ENCODE results near the gene EID2B. TPM values are rescaled to one million over a fixed set of nuclear protein-coding genes. Genes with fewer than 3 reads are reported as not detected.

The EID2B gene
- total and polyA plus RNA-seq, 10 of the 15 experiments (the other 5 are each of a cell fraction or from before 2014, with no cell fraction given): 2.9 to 10.1 (median 5.0) TPM

DNA sequence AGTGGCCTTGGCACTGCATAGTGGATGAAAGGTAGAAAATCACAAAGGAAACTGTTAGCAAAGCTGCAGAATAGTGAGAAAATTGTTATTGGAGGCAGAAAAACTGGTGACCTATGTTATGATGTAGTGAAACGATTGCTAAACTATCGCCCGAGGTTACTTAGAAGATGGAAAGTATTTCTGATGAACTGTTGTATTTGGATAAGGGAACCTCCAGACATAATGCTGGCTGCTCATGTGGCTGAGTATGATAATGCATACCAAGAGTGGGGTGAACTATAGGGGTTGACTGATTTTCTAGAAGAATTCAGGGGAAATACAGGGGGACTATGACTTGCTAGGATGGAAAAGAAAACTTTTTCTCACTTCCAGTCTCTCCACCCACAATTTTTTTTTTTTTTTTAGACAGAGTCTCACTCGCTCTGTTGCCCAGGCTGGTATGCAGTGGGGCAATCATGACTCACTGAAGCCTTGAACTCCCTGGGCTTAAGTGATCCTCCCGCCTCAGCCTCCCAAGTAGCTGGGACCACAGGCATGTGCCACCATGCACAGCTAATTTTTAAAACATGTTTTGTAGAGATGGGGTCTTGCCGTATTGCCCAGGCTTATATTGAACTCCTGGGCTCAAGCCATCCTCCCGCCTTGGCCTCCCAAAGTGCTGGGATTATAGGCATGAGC is 11.7 kb upstream of the EID2B start:
- no peaks in the 10 kb centered on the region for H4K20me1 ChIP-seq (ENCODE audit: control insufficient read depth, insufficient read depth)
- no peak for DNase-seq (ENCODE audit: low read depth, low spot score)
- BruUV-seq (replicated peaks): no TSS peak
- WGBS (ENCODE audit: insufficient coverage, insufficient replicate concordance, low lambda C conversion rate, missing lambda C conversion rate): 52% methylated on average over 6 of the region's 7 CpGs
- POLR2A ChIA-PET: interaction anchor here (0.6 to 0.7 kb wide), 4 partner anchors 126 to 289 kb away, joined by 3 to 5 read pairs (median 4); no protein-coding TSS in a partner anchor
- RAD21 ChIA-PET (ENCODE audit: unreplicated experiment): interaction anchor here (1.2 kb wide), 1 partner anchor 83 kb away, joined by 5 read pairs; no protein-coding TSS in a partner anchor
- H3K36me3 ChIP-seq (ENCODE audit: control insufficient read depth in 2 of 2, insufficient read depth in 2 of 2, low read length in 1 of 2): no peaks in the 10 kb centered on the region
- H2AFZ ChIP-seq (ENCODE audit: control insufficient read depth, low read depth, low read length): no peak overlapping the region
- H3K27me3 ChIP-seq (replicated peaks in 1 of 2; ENCODE audit: control insufficient read depth in 2 of 2, insufficient read depth in 2 of 2, low read length in 1 of 2): no peaks in the 10 kb centered on the region; a peak in 1 of 4 replicates
- intact Hi-C loops (cut with micrococcal nuclease; ENCODE audit: unreplicated experiment): no loop called here
- peaks cover 5% of the 10 kb centered on the region for H3K79me2 ChIP-seq (ENCODE audit: control insufficient read depth, insufficient read depth, low read length)
- no peak overlapping the region for H3K27ac ChIP-seq (ENCODE audit: control insufficient read depth, insufficient read depth)
- no peak overlapping the region for H3K9ac ChIP-seq (ENCODE audit: control insufficient read depth, insufficient read depth, low read length)
- TF ChIP-seq, protein P1, sequence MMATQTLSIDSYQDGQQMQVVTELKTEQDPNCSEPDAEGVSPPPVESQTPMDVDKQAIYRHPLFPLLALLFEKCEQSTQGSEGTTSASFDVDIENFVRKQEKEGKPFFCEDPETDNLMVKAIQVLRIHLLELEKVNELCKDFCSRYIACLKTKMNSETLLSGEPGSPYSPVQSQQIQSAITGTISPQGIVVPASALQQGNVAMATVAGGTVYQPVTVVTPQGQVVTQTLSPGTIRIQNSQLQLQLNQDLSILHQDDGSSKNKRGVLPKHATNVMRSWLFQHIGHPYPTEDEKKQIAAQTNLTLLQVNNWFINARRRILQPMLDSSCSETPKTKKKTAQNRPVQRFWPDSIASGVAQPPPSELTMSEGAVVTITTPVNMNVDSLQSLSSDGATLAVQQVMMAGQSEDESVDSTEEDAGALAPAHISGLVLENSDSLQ (IDR thresholded peaks at IDR 0.05): no peak
- in situ Hi-C loops (cut with MboI): no loop called here
- H3K9me3 ChIP-seq (replicated peaks; ENCODE audit: control insufficient read depth, insufficient read depth, low read length): no peaks in the 10 kb centered on the region
- CTCF ChIA-PET: interaction anchor here (2.0 to 15.0 kb wide), 2 partner anchors 9 to 130 kb away, joined by 6 to 248 read pairs; no protein-coding TSS in a partner anchor
- ATAC-seq: no peak
- SMC1A ChIA-PET (ENCODE audit: uncharacterized antibody, unreplicated experiment): no interaction called here
- no peak for FAIRE-seq
- H3K4me2 ChIP-seq (ENCODE audit: control insufficient read depth, insufficient read depth): no peak overlapping the region
- no peaks in the 10 kb centered on the region; the same call in 1 of the 2 replicates for H3K4me1 ChIP-seq (ENCODE audit: control insufficient read depth, insufficient read depth, low read length)
- H3K4me3 ChIP-seq: no peak overlapping the region

GRCh38 chr19:39543477-39543857 is 10.8 kb upstream of the EID2B start:
- no peak overlapping the region for H2AFZ ChIP-seq (ENCODE audit: control insufficient read depth, low read depth, low read length)
- no peak overlapping the region for H3K27ac ChIP-seq (ENCODE audit: control insufficient read depth, insufficient read depth)
- H3K4me3 ChIP-seq: no peak overlapping the region
- intact Hi-C loops (cut with micrococcal nuclease; ENCODE audit: unreplicated experiment) (no loop called here), in situ Hi-C loops (cut with MboI) (no loop called here)
- H3K9me3 ChIP-seq (replicated peaks; ENCODE audit: control insufficient read depth, insufficient read depth, low read length): no peaks in the 10 kb centered on the region
- H3K79me2 ChIP-seq (ENCODE audit: control insufficient read depth, insufficient read depth, low read length): peaks cover 14% of the 10 kb centered on the region
- FAIRE-seq: no peak
- ATAC-seq: no peak
- no peaks in the 10 kb centered on the region; a peak in 1 of 4 replicates for H3K27me3 ChIP-seq (replicated peaks in 1 of 2; ENCODE audit: control insufficient read depth in 2 of 2, insufficient read depth in 2 of 2, low read length in 1 of 2)
- no peak overlapping the region for H3K4me2 ChIP-seq (ENCODE audit: control insufficient read depth, insufficient read depth)
- WGBS (ENCODE audit: insufficient coverage, insufficient replicate concordance, low lambda C conversion rate, missing lambda C conversion rate): 48% methylated on average over 3 of the region's 3 CpGs
- no peak for DNase-seq (ENCODE audit: low read depth, low spot score)
- H4K20me1 ChIP-seq (ENCODE audit: control insufficient read depth, insufficient read depth): no peaks in the 10 kb centered on the region
- RAD21 ChIA-PET (ENCODE audit: unreplicated experiment): interaction anchor here (2.1 kb wide), 1 partner anchor 130 kb away, joined by 6 read pairs; no protein-coding TSS in a partner anchor
- SMC1A ChIA-PET (ENCODE audit: uncharacterized antibody, unreplicated experiment): no interaction called here
- no TSS peak for BruUV-seq (replicated peaks)
- CTCF ChIA-PET: interaction anchor here (0.6 to 15.0 kb wide), 5 partner anchors 8 to 216 kb away, joined by 3 to 248 read pairs (median 6); no protein-coding TSS in a partner anchor
- peaks cover 4% of the 10 kb centered on the region for H3K4me1 ChIP-seq (ENCODE audit: control insufficient read depth, insufficient read depth, low read length)
- no peak overlapping the region for H3K9ac ChIP-seq (ENCODE audit: control insufficient read depth, insufficient read depth, low read length)
- no peaks in the 10 kb centered on the region for H3K36me3 ChIP-seq (ENCODE audit: control insufficient read depth in 2 of 2, insufficient read depth in 2 of 2, low read length in 1 of 2)
- POLR2A ChIA-PET: interaction anchor here (0.6 kb wide), 1 partner anchor 588 kb away, joined by 3 read pairs; no protein-coding TSS in a partner anchor
- TF ChIP-seq LARP7 (IDR thresholded peaks at IDR 0.05): no peak
- TF ChIP-seq, protein P2, sequence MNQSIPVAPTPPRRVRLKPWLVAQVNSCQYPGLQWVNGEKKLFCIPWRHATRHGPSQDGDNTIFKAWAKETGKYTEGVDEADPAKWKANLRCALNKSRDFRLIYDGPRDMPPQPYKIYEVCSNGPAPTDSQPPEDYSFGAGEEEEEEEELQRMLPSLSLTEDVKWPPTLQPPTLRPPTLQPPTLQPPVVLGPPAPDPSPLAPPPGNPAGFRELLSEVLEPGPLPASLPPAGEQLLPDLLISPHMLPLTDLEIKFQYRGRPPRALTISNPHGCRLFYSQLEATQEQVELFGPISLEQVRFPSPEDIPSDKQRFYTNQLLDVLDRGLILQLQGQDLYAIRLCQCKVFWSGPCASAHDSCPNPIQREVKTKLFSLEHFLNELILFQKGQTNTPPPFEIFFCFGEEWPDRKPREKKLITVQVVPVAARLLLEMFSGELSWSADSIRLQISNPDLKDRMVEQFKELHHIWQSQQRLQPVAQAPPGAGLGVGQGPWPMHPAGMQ (IDR thresholded peaks at IDR 0.05; ENCODE audit: borderline replicate concordance): no peak
- no peak for TF ChIP-seq IRF3 (IDR thresholded peaks at IDR 0.05)
- no peak for TF ChIP-seq FOS (IDR thresholded peaks at IDR 0.05; ENCODE audit: borderline replicate concordance, extremely low read depth, insufficient read length)
- TF ChIP-seq HDGF (IDR thresholded peaks at IDR 0.05): no peak
- TF ChIP-seq, protein P3, sequence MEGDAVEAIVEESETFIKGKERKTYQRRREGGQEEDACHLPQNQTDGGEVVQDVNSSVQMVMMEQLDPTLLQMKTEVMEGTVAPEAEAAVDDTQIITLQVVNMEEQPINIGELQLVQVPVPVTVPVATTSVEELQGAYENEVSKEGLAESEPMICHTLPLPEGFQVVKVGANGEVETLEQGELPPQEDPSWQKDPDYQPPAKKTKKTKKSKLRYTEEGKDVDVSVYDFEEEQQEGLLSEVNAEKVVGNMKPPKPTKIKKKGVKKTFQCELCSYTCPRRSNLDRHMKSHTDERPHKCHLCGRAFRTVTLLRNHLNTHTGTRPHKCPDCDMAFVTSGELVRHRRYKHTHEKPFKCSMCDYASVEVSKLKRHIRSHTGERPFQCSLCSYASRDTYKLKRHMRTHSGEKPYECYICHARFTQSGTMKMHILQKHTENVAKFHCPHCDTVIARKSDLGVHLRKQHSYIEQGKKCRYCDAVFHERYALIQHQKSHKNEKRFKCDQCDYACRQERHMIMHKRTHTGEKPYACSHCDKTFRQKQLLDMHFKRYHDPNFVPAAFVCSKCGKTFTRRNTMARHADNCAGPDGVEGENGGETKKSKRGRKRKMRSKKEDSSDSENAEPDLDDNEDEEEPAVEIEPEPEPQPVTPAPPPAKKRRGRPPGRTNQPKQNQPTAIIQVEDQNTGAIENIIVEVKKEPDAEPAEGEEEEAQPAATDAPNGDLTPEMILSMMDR (IDR thresholded peaks at IDR 0.05 in 2 of 3, conservative IDR thresholded peaks at IDR 0.05 in 1 of 3; ENCODE audit: control insufficient read depth in 2 of 3, extremely low read depth in 1 of 3, insufficient read depth in 1 of 3, low read depth in 3 of 3, low read length in 3 of 3): no peak
- no peak for TF ChIP-seq MYC (IDR thresholded peaks at IDR 0.05; ENCODE audit: insufficient read depth, insufficient read length, insufficient replicate concordance, low read length, severe bottlenecking)
- TF ChIP-seq HDAC6 (IDR thresholded peaks at IDR 0.05; ENCODE audit: unreplicated experiment): no peak
- no peak for TF ChIP-seq TCF3 (IDR thresholded peaks at IDR 0.05; ENCODE audit: borderline replicate concordance, insufficient read depth, low read depth, low read length)
